Stimulated activated naive CD8-positive, alpha-beta T cell treated with anti-CD3 and anti-CD28 coated beads, Interleukin-15, Interleukin-2, amounts not matched to agents 100 ng/mL and 50 ng/mL, for 24 hours (primary cell): ENCODE results near the gene RPL13A.
"Not testable (repeated sequence)": the region's sequence is repeated elsewhere in the genome, so short reads cannot be mapped to it uniquely, and the experiment has no call there.

Experiments
- H3K27ac Mint-ChIP-seq: one replicate; pipeline ENCODE4 v1.8.0; 2021; ENCODE audit warnings: mild to moderate bottlenecking, mixed read lengths
- H3K27me3 Mint-ChIP-seq: one replicate; pipeline ENCODE4 v1.8.0; 2021; ENCODE audit warnings: mixed read lengths
- H3K36me3 Mint-ChIP-seq: one replicate; pipeline ENCODE4 v1.8.0; 2021; ENCODE audit warnings: low read depth, mixed read lengths
- H3K4me1 Mint-ChIP-seq: one replicate; pipeline ENCODE4 v1.8.0; 2021; ENCODE audit warnings: low read depth, mixed read lengths
- H3K4me3 Mint-ChIP-seq: one replicate; pipeline ENCODE4 v1.8.0; 2021; ENCODE audit warnings: mild to moderate bottlenecking, mixed read lengths
- H3K9me3 Mint-ChIP-seq: one replicate; pipeline ENCODE4 v1.8.0; 2021; ENCODE audit warnings: mixed read lengths

Gene RPL13A

DNA sequence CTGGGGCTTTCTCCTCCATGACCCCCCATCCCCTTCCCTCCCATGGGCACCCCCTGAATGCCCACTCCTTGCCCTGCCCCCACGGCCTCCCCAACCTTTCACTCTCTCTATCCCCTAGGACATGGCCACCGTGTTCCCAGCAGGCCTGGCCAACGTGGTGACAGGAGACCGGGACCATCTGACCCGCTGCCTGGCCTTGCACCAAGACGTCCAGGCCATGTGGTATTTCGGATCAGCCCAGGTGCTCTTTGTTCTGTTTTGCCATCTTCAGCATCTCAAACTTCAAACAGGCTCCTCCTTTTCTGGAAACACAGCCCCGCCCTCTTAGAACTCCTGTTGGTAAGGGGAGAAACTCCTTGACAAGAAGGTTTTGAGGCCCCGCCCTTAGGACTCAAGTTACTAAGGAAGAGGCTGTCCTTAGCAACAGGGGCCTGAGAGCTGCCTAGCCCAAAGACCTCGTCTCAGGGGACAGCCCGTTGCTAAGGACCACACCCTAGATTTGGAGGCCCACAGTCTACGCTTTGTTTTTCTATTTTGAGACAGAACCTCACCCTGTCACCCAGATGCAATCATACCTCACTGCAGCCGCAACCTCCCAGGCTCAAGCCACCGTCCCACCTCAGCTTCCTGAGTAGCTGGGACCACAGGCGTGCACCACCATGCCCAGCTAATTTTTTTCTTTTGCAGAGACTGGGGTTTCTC is 18.5 kb upstream of the RPL13A start:
- H3K27me3 Mint-ChIP-seq: no peaks in the 10 kb centered on the region
- peak overlapping the region; percentile 93 for H3K27ac Mint-ChIP-seq
- no peaks in the 10 kb centered on the region for H3K9me3 Mint-ChIP-seq
- H3K4me3 Mint-ChIP-seq: peak overlapping the region; percentile 60
- H3K4me1 Mint-ChIP-seq: peaks cover 52% of the 10 kb centered on the region
- H3K36me3 Mint-ChIP-seq: peaks cover 10% of the 10 kb centered on the region

DNA sequence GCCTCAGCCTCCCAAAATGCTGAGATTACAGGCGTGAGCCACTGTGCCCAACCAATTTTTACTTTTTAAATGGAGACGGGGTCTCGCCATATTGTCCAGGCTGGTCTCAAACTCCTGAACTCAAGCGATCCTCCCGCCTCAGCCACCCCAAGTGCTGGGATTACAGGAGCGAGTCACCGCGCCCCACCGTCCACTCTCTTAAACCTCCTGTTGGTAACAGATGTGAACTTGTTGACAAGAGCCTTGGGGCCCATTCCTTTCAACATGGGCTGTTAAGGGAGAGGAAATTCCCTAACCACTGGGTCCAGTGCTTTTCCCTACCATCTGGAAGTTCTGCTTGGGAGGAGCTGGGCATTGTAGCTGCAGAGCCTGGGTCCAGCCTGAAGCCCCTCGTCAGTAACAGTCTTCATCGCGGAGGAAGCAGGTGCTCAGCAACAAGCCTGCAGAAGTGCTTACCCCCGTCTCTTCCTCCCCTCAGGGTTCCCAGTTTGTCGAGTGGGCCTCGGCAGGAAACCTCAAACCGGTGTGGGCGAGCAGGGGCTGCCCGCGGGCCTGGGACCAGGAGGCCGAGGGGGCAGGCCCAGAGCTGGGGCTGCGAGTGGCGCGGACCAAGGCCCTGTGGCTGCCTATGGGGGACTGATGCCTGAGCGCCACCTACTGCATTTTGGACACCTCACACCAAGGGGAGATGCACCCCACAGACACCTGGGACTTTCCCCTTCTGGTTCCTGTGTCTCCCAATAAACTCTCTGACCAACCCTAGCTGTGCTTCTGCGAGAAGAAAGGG is 17.4 kb upstream of the RPL13A start:
- Mint-ChIP-seq H3K4me3 (peak overlapping the region; percentile 41), H3K9me3 (no peaks in the 10 kb centered on the region), H3K4me1 (peaks cover 57% of the 10 kb centered on the region), H3K27me3 (no peaks in the 10 kb centered on the region), H3K27ac (peak overlapping the region; percentile 74), H3K36me3 (peaks cover 5% of the 10 kb centered on the region)

GRCh38 chr19:49470615-49470978 is 16.8 kb upstream of the RPL13A start:
- peaks cover 3% of the 10 kb centered on the region for H3K36me3 Mint-ChIP-seq
- H3K9me3 Mint-ChIP-seq: no peaks in the 10 kb centered on the region
- no peaks in the 10 kb centered on the region for H3K27me3 Mint-ChIP-seq
- peak overlapping the region; percentile 41 for H3K4me3 Mint-ChIP-seq
- H3K4me1 Mint-ChIP-seq: peaks cover 62% of the 10 kb centered on the region
- peak overlapping the region; percentile 74 for H3K27ac Mint-ChIP-seq

GRCh38 chr19:49472936-49473335 is 14.5 kb upstream of the RPL13A start:
- Mint-ChIP-seq H3K4me1 (peaks cover 77% of the 10 kb centered on the region), H3K4me3 (peak overlapping the region; percentile 86), H3K36me3 (peaks cover 8% of the 10 kb centered on the region), H3K27ac (peak overlapping the region; percentile 85), H3K9me3 (no peaks in the 10 kb centered on the region), H3K27me3 (no peaks in the 10 kb centered on the region)

- Mint-ChIP-seq H3K27ac (peak overlapping the region; percentile 85), H3K4me1 (peaks cover 74% of the 10 kb centered on the region), H3K4me3 (peak overlapping the region; percentile 86)
- H3K9me3 Mint-ChIP-seq, H3K36me3 Mint-ChIP-seq, H3K27me3 Mint-ChIP-seq: not testable (repeated sequence)
Observed at GRCh38 chr19:49473501-49473867, 13.9 kb upstream of the RPL13A start.

DNA sequence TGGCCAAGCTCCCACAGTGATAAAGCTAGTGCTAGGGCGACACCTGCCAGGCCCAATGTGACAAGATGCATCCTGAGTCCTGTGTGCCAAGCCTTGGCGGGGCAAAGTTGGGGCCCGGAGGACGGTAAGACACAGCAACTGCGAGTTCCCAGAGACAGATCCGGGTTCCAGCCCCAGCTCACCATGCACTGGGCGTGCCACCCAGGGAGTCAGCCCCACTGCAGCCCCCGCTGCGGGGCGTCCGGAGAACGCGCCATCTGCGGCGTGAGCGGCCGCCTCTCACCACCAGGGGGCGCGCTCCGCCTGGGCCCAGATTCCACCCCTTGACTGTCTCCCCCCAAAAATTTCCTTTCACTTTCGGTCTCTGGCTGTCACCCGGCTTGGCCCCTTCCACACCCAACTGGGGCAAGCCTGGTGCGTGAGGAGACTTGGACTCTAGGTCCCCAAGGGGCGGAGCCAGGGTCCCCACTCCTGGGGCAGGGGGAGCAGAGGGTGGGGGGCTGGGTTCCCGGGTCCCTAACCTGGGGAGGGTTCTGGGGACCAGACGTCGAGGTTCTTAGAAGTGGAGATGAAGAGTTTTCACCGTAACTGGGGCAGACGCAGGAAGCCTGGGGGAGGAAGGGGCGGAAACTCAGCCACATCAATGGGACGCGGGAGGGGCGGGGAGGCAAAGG is 13.4 kb upstream of the RPL13A start, which contains the start of gene FLT3LG:
FLT3LG (plus strand) TSS at position 348 of the 674 bp plus-strand sequence. CDS start 425 bp downstream, outside the sequence.
- Mint-ChIP-seq H3K27me3 (no peaks in the 10 kb centered on the region), H3K4me1 (peaks cover 72% of the 10 kb centered on the region), H3K27ac (peak within 1 kb of the TSS; percentile 89), H3K36me3 (peaks cover 7% of the 10 kb centered on the region), H3K4me3 (peak within 1 kb of the TSS; percentile 86), H3K9me3 (no peaks in the 10 kb centered on the region)

DNA sequence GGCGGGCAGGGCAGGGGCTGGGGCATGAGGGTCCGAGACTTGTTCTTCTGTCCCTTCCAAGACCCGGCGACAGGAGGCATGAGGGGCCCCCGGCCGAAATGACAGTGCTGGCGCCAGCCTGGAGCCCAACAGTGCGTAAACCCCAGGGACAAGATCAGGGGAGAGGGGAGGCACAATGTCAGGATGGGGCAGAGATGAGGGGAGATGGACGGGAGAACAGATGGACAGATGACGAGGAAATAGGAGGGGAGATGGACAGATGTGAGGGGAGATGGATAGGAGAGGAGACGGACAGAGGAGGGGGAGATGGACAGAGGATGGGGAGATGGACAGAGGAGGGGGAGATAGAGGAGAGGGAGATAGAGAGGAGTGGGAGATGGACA is 12.9 kb upstream of the RPL13A start:
- peaks cover 8% of the 10 kb centered on the region for H3K36me3 Mint-ChIP-seq
- no peaks in the 10 kb centered on the region for H3K27me3 Mint-ChIP-seq
- no peaks in the 10 kb centered on the region for H3K9me3 Mint-ChIP-seq
- peak overlapping the region; percentile 86 for H3K4me3 Mint-ChIP-seq
- H3K27ac Mint-ChIP-seq: peak overlapping the region; percentile 89
- H3K4me1 Mint-ChIP-seq: peaks cover 69% of the 10 kb centered on the region

- Mint-ChIP-seq H3K4me1 (peaks cover 61% of the 10 kb centered on the region), H3K9me3 (no peaks in the 10 kb centered on the region), H3K27ac (peak overlapping the region; percentile 89), H3K27me3 (no peaks in the 10 kb centered on the region), H3K36me3 (peaks cover 13% of the 10 kb centered on the region), H3K4me3 (peak overlapping the region; percentile 86)
Observed at GRCh38 chr19:49475191-49475917, 12.1 kb upstream of the RPL13A start.

DNA sequence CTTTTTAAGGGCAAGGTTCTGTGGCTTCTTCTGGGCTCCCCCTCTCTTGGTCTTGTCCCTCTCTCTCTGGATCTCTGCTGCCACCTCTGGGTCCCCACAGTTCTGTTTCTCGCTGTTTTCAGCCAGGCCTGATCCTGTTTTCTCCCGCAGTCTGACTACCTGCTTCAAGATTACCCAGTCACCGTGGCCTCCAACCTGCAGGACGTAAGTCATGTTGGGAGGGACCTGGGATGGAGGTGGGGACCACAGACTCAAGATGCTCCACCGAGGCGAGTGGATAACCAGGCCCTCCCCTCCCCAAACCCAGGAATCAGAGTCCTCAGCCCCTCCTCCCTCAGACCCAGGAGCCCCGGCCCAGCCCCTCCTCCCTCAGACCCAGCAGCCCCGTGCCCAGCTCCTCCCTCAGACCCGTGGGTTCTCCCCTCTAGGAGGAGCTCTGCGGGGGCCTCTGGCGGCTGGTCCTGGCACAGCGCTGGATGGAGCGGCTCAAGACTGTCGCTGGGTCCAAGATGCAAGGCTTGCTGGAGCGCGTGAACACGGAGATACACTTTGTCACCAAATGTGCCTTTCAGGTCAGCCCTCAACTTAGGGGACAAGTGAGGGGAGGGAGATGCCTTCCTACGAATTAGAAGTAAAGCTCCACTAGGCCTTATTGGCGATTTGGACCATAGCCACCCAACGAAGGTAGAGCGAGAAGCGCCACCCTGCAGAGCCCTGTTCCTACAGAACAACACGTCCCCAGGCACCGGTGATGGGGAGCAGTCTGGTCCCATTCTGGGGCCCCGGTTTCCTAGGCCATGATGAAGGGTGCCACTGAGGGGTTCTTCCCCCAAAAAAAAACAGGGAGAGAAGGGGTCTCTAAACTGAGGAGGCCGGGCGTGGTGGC is 11.2 kb upstream of the RPL13A start:
- Mint-ChIP-seq H3K4me3 (peak overlapping the region; percentile 86), H3K36me3 (peaks cover 13% of the 10 kb centered on the region), H3K4me1 (peaks cover 52% of the 10 kb centered on the region), H3K27ac (peak overlapping the region; percentile 89), H3K27me3 (no peaks in the 10 kb centered on the region), H3K9me3 (no peaks in the 10 kb centered on the region)

GRCh38 chr19:49479975-49480628 is 7.3 kb upstream of the RPL13A start:
- H3K4me3 Mint-ChIP-seq: no peak overlapping the region
- H3K27me3 Mint-ChIP-seq: no peaks in the 10 kb centered on the region
- H3K9me3 Mint-ChIP-seq: no peaks in the 10 kb centered on the region
- no peak overlapping the region for H3K27ac Mint-ChIP-seq
- H3K36me3 Mint-ChIP-seq: peaks cover 20% of the 10 kb centered on the region
- H3K4me1 Mint-ChIP-seq: peaks cover 26% of the 10 kb centered on the region

- Mint-ChIP-seq H3K27ac (peak overlapping the region; percentile 49), H3K27me3 (no peaks in the 10 kb centered on the region), H3K9me3 (no peaks in the 10 kb centered on the region), H3K36me3 (peaks cover 27% of the 10 kb centered on the region), H3K4me3 (no peak overlapping the region), H3K4me1 (peaks cover 16% of the 10 kb centered on the region)
Observed at GRCh38 chr19:49481020-49481683, 6.3 kb upstream of the RPL13A start.

DNA sequence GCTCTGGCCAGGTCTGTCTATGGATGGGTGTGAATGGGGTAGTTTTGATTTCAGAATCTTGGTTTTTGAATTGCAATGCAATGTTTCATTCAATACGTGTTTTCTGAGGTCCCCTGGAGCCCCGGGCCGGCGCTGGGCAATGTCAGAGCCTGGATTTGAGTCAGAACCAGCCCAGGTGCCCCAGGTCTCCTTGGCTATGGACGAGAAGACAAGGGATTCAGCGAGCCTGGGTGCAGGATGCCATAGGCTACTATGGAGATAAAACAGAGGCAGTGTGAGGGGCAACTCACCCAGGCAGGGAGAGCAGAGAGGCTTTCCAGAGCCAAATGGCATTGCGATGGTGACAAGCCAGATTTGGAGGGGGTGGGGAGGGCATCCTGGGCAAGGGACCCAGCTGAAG is 1.2 kb upstream of the RPL13A start:
- peaks cover 46% of the 10 kb centered on the region for H3K4me1 Mint-ChIP-seq

DNA sequence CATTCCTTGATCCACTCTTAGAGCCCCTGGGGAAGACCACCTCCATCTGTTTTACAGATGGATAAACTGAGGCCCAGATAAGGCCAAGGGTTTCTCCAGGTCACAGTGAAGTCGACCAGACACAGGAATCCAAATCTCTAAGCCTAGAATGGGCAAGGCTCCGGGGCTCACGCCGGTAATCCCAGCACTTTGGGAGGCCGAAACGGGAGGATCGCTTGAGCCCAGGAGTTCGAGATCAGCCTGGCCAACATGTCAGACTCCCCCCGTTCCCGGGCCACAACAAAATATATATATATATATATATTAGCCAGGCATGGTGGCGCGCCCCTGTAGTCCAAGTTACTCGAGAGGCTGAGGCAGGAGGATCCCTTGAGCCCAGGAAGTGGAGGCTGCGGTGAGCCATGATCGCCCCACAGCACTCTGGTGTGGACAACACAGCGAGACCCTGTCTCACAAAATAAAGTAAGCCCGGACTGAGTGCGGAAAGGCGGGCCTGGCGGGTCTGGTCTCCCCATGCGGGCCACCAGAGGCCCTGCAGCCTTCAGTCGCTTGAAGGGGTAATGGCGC is 615 bp upstream of the RPL13A start:
- H3K4me3 Mint-ChIP-seq: peak overlapping the region; percentile 100
- H3K36me3 Mint-ChIP-seq: peaks cover 63% of the 10 kb centered on the region
- H3K4me1 Mint-ChIP-seq: peaks cover 51% of the 10 kb centered on the region
- H3K27me3 Mint-ChIP-seq: peaks cover 6% of the 10 kb centered on the region
- no peaks in the 10 kb centered on the region for H3K9me3 Mint-ChIP-seq
- H3K27ac Mint-ChIP-seq: peak overlapping the region; percentile 100

More for the DNA sequence above, 1.2 kb upstream of the RPL13A start:
- H3K4me3 Mint-ChIP-seq: peak overlapping the region; percentile 100
- H3K27me3 Mint-ChIP-seq: peaks cover 6% of the 10 kb centered on the region
- no peaks in the 10 kb centered on the region for H3K9me3 Mint-ChIP-seq
- H3K36me3 Mint-ChIP-seq: peaks cover 58% of the 10 kb centered on the region
- H3K27ac Mint-ChIP-seq: peak overlapping the region; percentile 87
